HG03565 (cell line): Measurements from ENCODE around the gene CANT1.

ENCODE experiments used
- ATAC-seq: cut with Tn5 transposase; IDR thresholded peaks from one replicate; pipeline ENCODE4 v1.9.1; 2021; ENCODE audit warnings: mild to moderate bottlenecking, moderate library complexity; ENCODE audit not compliant: unreplicated experiment

Gene CANT1

GRCh38 chr17:79009397-79010303 lies at the start of gene CANT1:
CANT1 (minus strand) TSS chr17:79009764; CDS start chr17:78997622, 12,142 bp downstream.
- peak; percentile 74 for ATAC-seq

- ATAC-seq: no peak
Observed at GRCh38 chr17:79057737-79058385, 48.3 kb upstream of the CANT1 start.

GRCh38 chr17:79055197-79055596 lies 45.6 kb upstream of the CANT1 start:
- ATAC-seq: no peak

GRCh38 chr17:79054200-79054960 lies 44.8 kb upstream of the CANT1 start:
- no peak for ATAC-seq

GRCh38 chr17:79053251-79053925 lies 43.8 kb upstream of the CANT1 start:
- ATAC-seq: no peak

GRCh38 chr17:79052131-79052530 lies 42.6 kb upstream of the CANT1 start:
- ATAC-seq: no peak

GRCh38 chr17:79051306-79051705 lies 41.7 kb upstream of the CANT1 start:
- ATAC-seq: no peak

GRCh38 chr17:79050551-79050950 lies 41.0 kb upstream of the CANT1 start:
- ATAC-seq: no peak

- ATAC-seq: no peak
Observed at GRCh38 chr17:79049821-79050220, 40.3 kb upstream of the CANT1 start.

- ATAC-seq: no peak
Observed at GRCh38 chr17:79048826-79049755, 39.5 kb upstream of the CANT1 start.

- no peak for ATAC-seq
Observed at GRCh38 chr17:79047923-79048825, 38.6 kb upstream of the CANT1 start.

GRCh38 chr17:79047291-79047920 lies 37.8 kb upstream of the CANT1 start:
- ATAC-seq: no peak

- no peak for ATAC-seq
Observed at GRCh38 chr17:79046916-79047280, 37.3 kb upstream of the CANT1 start.

- no peak for ATAC-seq
Observed at GRCh38 chr17:79046197-79046915, 36.8 kb upstream of the CANT1 start.

GRCh38 chr17:79045842-79046196 lies 36.3 kb upstream of the CANT1 start:
- no peak for ATAC-seq

- no peak for ATAC-seq
Observed at GRCh38 chr17:79045001-79045729, 35.6 kb upstream of the CANT1 start.

- ATAC-seq: no peak
Observed at GRCh38 chr17:79044462-79044861, 34.9 kb upstream of the CANT1 start.
